B cell (primary cell): Measurements from ENCODE around the gene SHB. TPM values are rescaled to one million over a fixed set of nuclear protein-coding genes. Genes with fewer than 3 reads are reported as not detected.

ENCODE experiments used
- ATAC-seq: fragments of 200-7000 bp; cut with Tn5 transposase; one replicate; pipeline ENCODE4 v1.10.0; 2021; ENCODE audit warnings: low read depth, mild to moderate bottlenecking, moderate number of reproducible peaks, moderate library complexity
- CTCF ChIA-PET: fragments of 350-600 bp; sonication (Branson Sonifier 250); formaldehyde crosslinking; loops from one replicate; lab custom pipeline; 2021; ENCODE audit warnings: antibody characterized with exemption, inconsistent platforms; lab: Charles Lee
- POLR2A ChIA-PET: fragments of 350-600 bp; sonication (Branson Sonifier 250); formaldehyde crosslinking; loops from one replicate; lab custom pipeline; 2021; ENCODE audit warnings: antibody characterized with exemption; lab: Charles Lee
- DNase-seq: peaks from one replicate; pipeline ENCODE4 v3.0.0; 2013
- H2AFZ ChIP-seq: 2 replicates; pipeline ENCODE4 v1.6.1; 2012; ENCODE audit warnings: mild to moderate bottlenecking, low read depth, low read length; ENCODE audit not compliant: insufficient read depth, poor library complexity, severe bottlenecking
- H3K27ac ChIP-seq, 2 donors: 1 replicate in 1 of 2; 2 replicates in 1 of 2; pipeline ENCODE4 v1.5.1; 2012 to 2013; ENCODE audit warnings: low read length in 2 of 2, mild to moderate bottlenecking in 2 of 2, moderate library complexity in 1 of 2
- H3K27me3 ChIP-seq, 4 experiments: fragments of 200-600 bp in 1 of 4; sonication (generic) in 1 of 4; replicated peaks in 1 of 4; 1 replicate in 2 of 4; 2 replicates in 2 of 4; pipeline versions ENCODE4 v1.6.1 to v1.7.0; 2013 to 2016; ENCODE audit warnings: low read length in 3 of 4, mild to moderate bottlenecking in 2 of 4, mixed read lengths in 1 of 4, moderate library complexity in 1 of 4; ENCODE audit not compliant: insufficient read depth in 4 of 4, control insufficient read depth in 3 of 4; ENCODE audit errors: control extremely low read depth in 1 of 4
- H3K36me3 ChIP-seq, 2 experiments: replicated peaks in 1 of 2; 1 replicate in 1 of 2; 2 replicates in 1 of 2; pipeline versions ENCODE4 v1.6.1 to v1.7.1; 2013; ENCODE audit warnings: low read length in 1 of 2; ENCODE audit not compliant: insufficient read depth in 2 of 2, control insufficient read depth in 1 of 2; ENCODE audit errors: control extremely low read depth in 1 of 2, extremely low read depth in 1 of 2
- H3K4me1 ChIP-seq, 2 donors: fragments of 200-600 bp in 1 of 2; sonication (generic) in 1 of 2; 1 replicate in 1 of 2; 2 replicates in 1 of 2; pipeline versions ENCODE4 v1.5.1 to v1.6.1; 2013 to 2017; ENCODE audit warnings: low read length in 2 of 2; ENCODE audit not compliant: control insufficient read depth in 2 of 2, insufficient read depth in 2 of 2
- H3K4me2 ChIP-seq: replicated peaks from 2 replicates; pipeline ENCODE3; 2012; ENCODE audit warnings: mild to moderate bottlenecking, low read depth, low read length; ENCODE audit not compliant: poor library complexity, severe bottlenecking
- H3K4me3 ChIP-seq, 5 experiments: fragments of 200-600 bp in 1 of 5; sonication (generic) in 1 of 5; 1 replicate in 3 of 5; 2 replicates in 2 of 5; pipeline versions ENCODE4 v1.5.1 to v1.7.0; 2011 to 2016; ENCODE audit warnings: low read length in 4 of 5, mild to moderate bottlenecking in 4 of 5, low read depth in 2 of 5, control low read depth in 1 of 5, moderate library complexity in 1 of 5; ENCODE audit not compliant: insufficient read depth in 1 of 5; ENCODE audit errors: control extremely low read depth in 1 of 5, extremely low read depth in 1 of 5
- H3K79me2 ChIP-seq: fragments of 200-600 bp; sonication (generic); one replicate; pipeline ENCODE4 v1.6.0; 2016; ENCODE audit warnings: low read length; ENCODE audit not compliant: control insufficient read depth, insufficient read depth
- H3K9ac ChIP-seq: fragments of 200-600 bp; sonication (generic); 2 replicates; pipeline ENCODE4 v1.6.1; 2017; ENCODE audit warnings: mild to moderate bottlenecking, low read length, moderate library complexity
- H3K9me3 ChIP-seq, 3 donors: one replicate each; pipeline versions ENCODE4 v1.6.1 to v1.7.1; 2013; ENCODE audit warnings: low read length in 2 of 3; ENCODE audit not compliant: control insufficient read depth in 2 of 3, insufficient read depth in 1 of 3; ENCODE audit errors: control extremely low read depth in 1 of 3
- H4K20me1 ChIP-seq: 2 replicates; pipeline ENCODE4 v1.6.0; 2012; ENCODE audit warnings: mild to moderate bottlenecking, low read length; ENCODE audit not compliant: insufficient read depth, control insufficient read depth, poor library complexity, severe bottlenecking
- H3K27ac Mint-ChIP-seq: one replicate; pipeline ENCODE4 v1.8.0; 2021; ENCODE audit warnings: mixed read lengths
- H3K27me3 Mint-ChIP-seq: one replicate; pipeline ENCODE4 v1.8.0; 2021; ENCODE audit warnings: mixed read lengths
- H3K4me1 Mint-ChIP-seq: one replicate; pipeline ENCODE4 v1.8.0; 2021; ENCODE audit warnings: mixed read lengths
- H3K4me3 Mint-ChIP-seq: one replicate; pipeline ENCODE4 v1.8.0; 2021; ENCODE audit warnings: mixed read lengths
- H3K9me3 Mint-ChIP-seq: one replicate; pipeline ENCODE4 v1.8.0; 2022; ENCODE audit warnings: mixed read lengths; ENCODE audit not compliant: insufficient read depth
- EZH2 ChIP-seq: IDR thresholded peaks from 2 replicates; pipeline ENCODE4 v1.6.1; 2012; ENCODE audit warnings: borderline replicate concordance, low read depth, mild to moderate bottlenecking, moderate library complexity, low read length; ENCODE audit not compliant: insufficient read depth, poor library complexity, severe bottlenecking
- WGBS: methylation state at CpG from one replicate; pipeline ENCODE4 v1.1.5; 2013; ENCODE audit warnings: missing lambda C conversion rate; ENCODE audit not compliant: insufficient coverage; 5-methylcytosine and 5-hydroxymethylcytosine counted together
- intact Hi-C: fragments of 100-400 bp; cut with micrococcal nuclease; formaldehyde crosslinking; loops from one replicate; pipeline ENCODE4 v1.10.0; 2022
- polyA plus RNA-seq: library from polyadenylated mRNA; depleted of rRNA; stranded (reverse); fragments of >200 nt; gene quantifications from 2 replicates; pipeline ENCODE4 v1.2.3, GENCODE V29; 2012
- total RNA-seq, 2 donors: library from RNA; stranded (reverse); fragments of 120-200 nt in 1 of 2; gene quantifications; 1 replicate in 1 of 2; 2 replicates in 1 of 2; pipeline versions ENCODE4 v1.2.3 to v1.2.4, GENCODE V29; 2013 to 2022
- TF ChIP-seq, protein P1 (sequence below): fragments of 200-600 bp; IDR thresholded peaks from one replicate; pipeline ENCODE4 v1.8.0; 2022; ENCODE audit warnings: antibody characterized with exemption, mild to moderate bottlenecking

SHB gene
- total and polyA plus RNA-seq, 2 donors (not counting 1 experiment from before 2014, with no cell fraction given): 0.06 to 1.9 TPM

DNA sequence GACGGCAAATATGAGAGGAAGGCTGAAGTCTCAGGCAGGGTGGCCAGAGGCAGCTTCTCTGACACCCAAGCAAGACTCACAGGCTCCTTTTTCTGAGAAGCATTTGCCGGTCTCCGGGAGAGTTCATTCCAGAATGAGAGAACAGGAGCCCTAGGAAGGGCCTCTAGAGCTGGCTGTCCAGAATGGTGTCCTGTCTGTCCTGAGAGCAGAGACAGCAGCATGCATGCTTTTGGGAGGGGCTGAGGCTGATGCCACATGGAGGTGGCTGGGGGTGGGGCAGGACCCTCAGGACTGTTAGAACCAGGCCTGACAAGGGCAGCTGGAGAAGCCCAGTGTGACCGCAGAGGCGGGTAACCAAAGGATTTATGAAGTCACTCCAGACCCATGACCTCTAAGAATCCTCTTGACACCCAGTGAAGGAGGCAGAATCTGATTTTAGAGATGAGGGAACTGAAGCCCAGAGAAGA lies 60.0 kb downstream of the SHB start:
- intact Hi-C loops: no loop called here
- TF ChIP-seq EZH2: no peak
- TF ChIP-seq, protein P1, sequence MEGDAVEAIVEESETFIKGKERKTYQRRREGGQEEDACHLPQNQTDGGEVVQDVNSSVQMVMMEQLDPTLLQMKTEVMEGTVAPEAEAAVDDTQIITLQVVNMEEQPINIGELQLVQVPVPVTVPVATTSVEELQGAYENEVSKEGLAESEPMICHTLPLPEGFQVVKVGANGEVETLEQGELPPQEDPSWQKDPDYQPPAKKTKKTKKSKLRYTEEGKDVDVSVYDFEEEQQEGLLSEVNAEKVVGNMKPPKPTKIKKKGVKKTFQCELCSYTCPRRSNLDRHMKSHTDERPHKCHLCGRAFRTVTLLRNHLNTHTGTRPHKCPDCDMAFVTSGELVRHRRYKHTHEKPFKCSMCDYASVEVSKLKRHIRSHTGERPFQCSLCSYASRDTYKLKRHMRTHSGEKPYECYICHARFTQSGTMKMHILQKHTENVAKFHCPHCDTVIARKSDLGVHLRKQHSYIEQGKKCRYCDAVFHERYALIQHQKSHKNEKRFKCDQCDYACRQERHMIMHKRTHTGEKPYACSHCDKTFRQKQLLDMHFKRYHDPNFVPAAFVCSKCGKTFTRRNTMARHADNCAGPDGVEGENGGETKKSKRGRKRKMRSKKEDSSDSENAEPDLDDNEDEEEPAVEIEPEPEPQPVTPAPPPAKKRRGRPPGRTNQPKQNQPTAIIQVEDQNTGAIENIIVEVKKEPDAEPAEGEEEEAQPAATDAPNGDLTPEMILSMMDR: no peak
- Histone ChIP-seq H3K36me3 (no peaks in the 10 kb centered on the region), H3K79me2 (no peaks in the 10 kb centered on the region), H2AFZ (no peak overlapping the region), H3K4me3 (no peak overlapping the region), H3K27ac (no peak overlapping the region), H4K20me1 (no peaks in the 10 kb centered on the region), H3K4me1 (peaks cover 0 to 9% of the 10 kb centered on the region in 2 donors), H3K4me2 (no peak overlapping the region), H3K9ac (no peak overlapping the region), H3K27me3 (no peaks in the 10 kb centered on the region), H3K9me3 (no peaks in the 10 kb centered on the region)
- H3K27me3 Mint-ChIP-seq: no peaks in the 10 kb centered on the region
- POLR2A ChIA-PET: no interaction called here
- H3K27ac Mint-ChIP-seq: no peak overlapping the region
- H3K4me1 Mint-ChIP-seq: peaks cover 11% of the 10 kb centered on the region
- H3K9me3 Mint-ChIP-seq: no peaks in the 10 kb centered on the region
- 89% methylated on average over 5 of the region's 5 CpGs for WGBS
- DNase-seq (no peak), ATAC-seq (no peak)
- CTCF ChIA-PET: no interaction called here
- no peak overlapping the region for H3K4me3 Mint-ChIP-seq

DNA sequence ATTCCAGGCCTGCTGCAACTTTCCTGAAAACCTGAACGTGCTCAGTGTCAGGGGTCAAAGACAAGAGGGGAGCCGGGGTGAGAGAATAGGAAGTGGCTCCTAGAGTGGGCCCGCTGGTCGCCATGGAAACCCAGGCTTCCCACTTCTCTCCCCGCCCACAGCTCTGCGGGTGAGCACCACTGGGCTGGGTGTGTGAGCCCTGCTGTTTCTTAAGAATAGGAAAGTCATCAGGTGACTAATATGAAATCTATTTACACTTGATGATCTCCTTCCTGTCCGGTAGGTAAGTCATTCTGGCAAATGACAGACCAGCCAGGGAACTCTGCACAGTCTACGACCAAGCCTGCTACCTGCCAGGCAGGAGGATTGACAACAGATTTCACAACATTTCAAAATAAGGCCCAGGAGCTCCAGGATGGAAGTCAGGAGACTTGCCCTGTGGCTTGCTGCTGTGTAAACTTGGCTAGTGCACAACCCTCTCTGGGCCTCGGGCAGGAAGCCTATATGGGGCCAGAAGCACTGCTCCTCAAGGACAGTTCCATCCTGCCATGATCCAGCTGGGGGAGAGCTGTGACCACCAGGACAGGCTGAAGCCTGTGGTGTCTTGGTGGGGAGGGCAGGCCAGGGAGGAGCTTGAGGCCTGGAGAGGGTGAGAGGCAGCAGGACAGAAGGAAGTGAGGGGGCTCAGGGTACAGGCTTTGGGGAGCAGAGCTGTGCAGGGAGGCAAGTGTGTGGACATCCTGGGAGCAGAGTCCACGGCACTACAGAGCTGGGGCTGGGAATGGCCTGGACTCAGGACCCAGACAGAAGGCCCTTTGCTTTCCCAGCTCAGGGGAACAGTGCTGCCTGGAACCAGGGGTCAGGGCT lies 60.6 kb downstream of the SHB start:
- CTCF ChIA-PET: no interaction called here
- Mint-ChIP-seq H3K27me3 (no peaks in the 10 kb centered on the region), H3K4me3 (no peak overlapping the region), H3K4me1 (peaks cover 11% of the 10 kb centered on the region), H3K9me3 (no peaks in the 10 kb centered on the region), H3K27ac (no peak overlapping the region)
- H3K4me1 ChIP-seq: peaks cover 0 to 9% of the 10 kb centered on the region in 2 donors
- H3K27ac ChIP-seq: no peak overlapping the region
- POLR2A ChIA-PET: no interaction called here
- ATAC-seq (peak; percentile 21), DNase-seq (peak; percentile 27)
- H4K20me1 ChIP-seq: no peaks in the 10 kb centered on the region
- no peak overlapping the region for H3K4me3 ChIP-seq
- WGBS: 29% methylated on average over 7 of the region's 10 CpGs
- no peak overlapping the region for H3K4me2 ChIP-seq
- H3K79me2 ChIP-seq: no peaks in the 10 kb centered on the region
- H3K36me3 ChIP-seq: no peaks in the 10 kb centered on the region
- H2AFZ ChIP-seq: no peak overlapping the region
- H3K27me3 ChIP-seq: no peaks in the 10 kb centered on the region
- no peaks in the 10 kb centered on the region for H3K9me3 ChIP-seq
- intact Hi-C loops: no loop called here
- TF ChIP-seq, protein P1: no peak
- no peak for TF ChIP-seq EZH2
- H3K9ac ChIP-seq: no peak overlapping the region
